Measurements from ENCODE around the gene NKX1-2.

Gene NKX1-2

GRCh38 chr10:124486635-124487034 lies 36.8 kb upstream of the NKX1-2 start:
- Histone ChIP-seq H3K36me3 (ENCODE audit: insufficient read depth, low read length) (no peaks in the 10 kb centered on the region), H3K9ac (ENCODE audit: low read depth, low read length) (no peak overlapping the region), H3K9me3 (replicated peaks; ENCODE audit: low read length) (no peaks in the 10 kb centered on the region), H3K4me2 (ENCODE audit: low read length) (no peak overlapping the region), H3K4me3 (ENCODE audit: low read length) (no peak overlapping the region), H3K4me1 (ENCODE audit: control insufficient read depth, insufficient read depth, low read length) (no peaks in the 10 kb centered on the region), H3K27me3 (ENCODE audit: control insufficient read depth, insufficient read depth, low read length) (no peaks in the 10 kb centered on the region)

GRCh38 chr10:124484661-124485060 lies 34.8 kb upstream of the NKX1-2 start:
- Histone ChIP-seq H3K9me3 (replicated peaks; ENCODE audit: low read length) (no peaks in the 10 kb centered on the region), H3K9ac (ENCODE audit: low read depth, low read length) (no peak overlapping the region), H3K4me1 (ENCODE audit: control insufficient read depth, insufficient read depth, low read length) (no peaks in the 10 kb centered on the region), H3K36me3 (ENCODE audit: insufficient read depth, low read length) (no peaks in the 10 kb centered on the region), H3K4me2 (ENCODE audit: low read length) (no peak overlapping the region), H3K4me3 (ENCODE audit: low read length) (no peak overlapping the region), H3K27me3 (ENCODE audit: control insufficient read depth, insufficient read depth, low read length) (no peaks in the 10 kb centered on the region)

- H3K9ac ChIP-seq (ENCODE audit: low read depth, low read length): no peak overlapping the region
- H3K9me3 ChIP-seq (replicated peaks; ENCODE audit: low read length): no peaks in the 10 kb centered on the region
- no peaks in the 10 kb centered on the region for H3K4me1 ChIP-seq (ENCODE audit: control insufficient read depth, insufficient read depth, low read length)
Observed at GRCh38 chr10:124484031-124484430, 34.2 kb upstream of the NKX1-2 start.

DNA sequence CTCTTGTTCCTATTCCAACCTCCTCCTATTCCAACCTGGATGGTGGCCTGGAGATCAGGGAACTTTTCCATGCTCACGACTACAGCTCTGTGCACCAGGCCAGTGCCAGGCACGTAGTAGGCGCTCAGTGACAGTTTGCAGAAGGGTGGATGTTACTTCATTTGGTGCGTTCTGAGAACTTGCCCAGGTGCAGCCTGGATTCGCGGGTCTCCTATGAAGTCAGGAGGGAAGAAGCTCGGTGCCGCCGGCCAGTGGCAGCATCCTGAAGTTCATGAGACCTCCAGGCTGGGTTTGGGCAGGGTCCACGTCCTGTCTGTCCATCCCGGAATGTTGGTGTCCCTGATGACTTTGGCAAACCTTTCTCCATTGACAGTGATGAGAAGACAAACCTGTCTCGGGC lies 33.0 kb upstream of the NKX1-2 start:
- Histone ChIP-seq H3K4me3 (ENCODE audit: low read length) (no peak overlapping the region), H3K4me1 (ENCODE audit: control insufficient read depth, insufficient read depth, low read length) (no peaks in the 10 kb centered on the region), H3K9me3 (replicated peaks; ENCODE audit: low read length) (no peaks in the 10 kb centered on the region), H3K9ac (ENCODE audit: low read depth, low read length) (no peak overlapping the region), H3K4me2 (ENCODE audit: low read length) (no peak overlapping the region), H3K27me3 (ENCODE audit: control insufficient read depth, insufficient read depth, low read length) (no peaks in the 10 kb centered on the region), H3K36me3 (ENCODE audit: insufficient read depth, low read length) (no peaks in the 10 kb centered on the region)

More at GRCh38 chr10:124484031-124484430, 34.2 kb upstream of the NKX1-2 start:
- no peaks in the 10 kb centered on the region for H3K36me3 ChIP-seq (ENCODE audit: insufficient read depth, low read length)
- no peaks in the 10 kb centered on the region for H3K27me3 ChIP-seq (ENCODE audit: control insufficient read depth, insufficient read depth, low read length)
- H3K4me2 ChIP-seq (ENCODE audit: low read length): no peak overlapping the region
- no peak overlapping the region for H3K4me3 ChIP-seq (ENCODE audit: low read length)

- Histone ChIP-seq H3K27me3 (ENCODE audit: control insufficient read depth, insufficient read depth, low read length) (no peaks in the 10 kb centered on the region), H3K4me1 (ENCODE audit: control insufficient read depth, insufficient read depth, low read length) (no peaks in the 10 kb centered on the region), H3K36me3 (ENCODE audit: insufficient read depth, low read length) (no peaks in the 10 kb centered on the region), H3K4me2 (ENCODE audit: low read length) (no peak overlapping the region), H3K9me3 (replicated peaks; ENCODE audit: low read length) (no peaks in the 10 kb centered on the region), H3K4me3 (ENCODE audit: low read length) (no peak overlapping the region), H3K9ac (ENCODE audit: low read depth, low read length) (no peak overlapping the region)
Observed at GRCh38 chr10:124482236-124482800, 32.5 kb upstream of the NKX1-2 start.

DNA sequence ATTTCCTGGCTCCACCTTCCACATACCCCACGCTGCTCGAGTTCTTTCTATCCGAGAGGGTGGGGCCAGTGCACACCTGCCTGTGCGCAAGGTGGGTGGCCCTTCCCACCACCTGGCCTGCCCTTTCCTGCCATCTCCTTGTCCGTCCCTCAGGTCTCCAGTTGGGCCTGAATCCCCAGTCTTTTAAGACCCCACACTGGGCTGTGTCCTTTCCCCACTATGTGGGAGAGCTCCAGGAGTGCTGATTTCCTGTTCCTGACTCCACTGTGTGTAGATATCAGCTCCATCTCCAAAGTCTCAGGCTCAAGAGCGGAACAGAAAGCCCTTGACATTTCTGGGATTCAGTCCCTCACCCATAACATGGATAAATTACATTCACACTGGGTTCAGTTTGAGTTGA lies 31.9 kb upstream of the NKX1-2 start:
- Histone ChIP-seq H3K27me3 (ENCODE audit: control insufficient read depth, insufficient read depth, low read length) (no peaks in the 10 kb centered on the region), H3K9me3 (replicated peaks; ENCODE audit: low read length) (no peaks in the 10 kb centered on the region), H3K36me3 (ENCODE audit: insufficient read depth, low read length) (no peaks in the 10 kb centered on the region), H3K4me1 (ENCODE audit: control insufficient read depth, insufficient read depth, low read length) (no peaks in the 10 kb centered on the region), H3K4me2 (ENCODE audit: low read length) (no peak overlapping the region), H3K4me3 (ENCODE audit: low read length) (no peak overlapping the region), H3K9ac (ENCODE audit: low read depth, low read length) (no peak overlapping the region)

- Histone ChIP-seq H3K4me2 (ENCODE audit: low read length) (no peak overlapping the region), H3K36me3 (ENCODE audit: insufficient read depth, low read length) (no peaks in the 10 kb centered on the region), H3K9ac (ENCODE audit: low read depth, low read length) (no peak overlapping the region), H3K4me1 (ENCODE audit: control insufficient read depth, insufficient read depth, low read length) (no peaks in the 10 kb centered on the region), H3K9me3 (replicated peaks; ENCODE audit: low read length) (no peaks in the 10 kb centered on the region), H3K4me3 (ENCODE audit: low read length) (no peak overlapping the region), H3K27me3 (ENCODE audit: control insufficient read depth, insufficient read depth, low read length) (no peaks in the 10 kb centered on the region)
Observed at GRCh38 chr10:124480860-124481259, 31.0 kb upstream of the NKX1-2 start.

GRCh38 chr10:124478515-124478914 lies 28.7 kb upstream of the NKX1-2 start:
- no peak overlapping the region for H3K9ac ChIP-seq (ENCODE audit: low read depth, low read length)
- H3K9me3 ChIP-seq (replicated peaks; ENCODE audit: low read length): no peaks in the 10 kb centered on the region
- H3K36me3 ChIP-seq (ENCODE audit: insufficient read depth, low read length): no peaks in the 10 kb centered on the region
- H3K4me2 ChIP-seq (ENCODE audit: low read length): no peak overlapping the region
- no peaks in the 10 kb centered on the region for H3K4me1 ChIP-seq (ENCODE audit: control insufficient read depth, insufficient read depth, low read length)
- no peak overlapping the region for H3K4me3 ChIP-seq (ENCODE audit: low read length)
- H3K27me3 ChIP-seq (ENCODE audit: control insufficient read depth, insufficient read depth, low read length): no peaks in the 10 kb centered on the region

DNA sequence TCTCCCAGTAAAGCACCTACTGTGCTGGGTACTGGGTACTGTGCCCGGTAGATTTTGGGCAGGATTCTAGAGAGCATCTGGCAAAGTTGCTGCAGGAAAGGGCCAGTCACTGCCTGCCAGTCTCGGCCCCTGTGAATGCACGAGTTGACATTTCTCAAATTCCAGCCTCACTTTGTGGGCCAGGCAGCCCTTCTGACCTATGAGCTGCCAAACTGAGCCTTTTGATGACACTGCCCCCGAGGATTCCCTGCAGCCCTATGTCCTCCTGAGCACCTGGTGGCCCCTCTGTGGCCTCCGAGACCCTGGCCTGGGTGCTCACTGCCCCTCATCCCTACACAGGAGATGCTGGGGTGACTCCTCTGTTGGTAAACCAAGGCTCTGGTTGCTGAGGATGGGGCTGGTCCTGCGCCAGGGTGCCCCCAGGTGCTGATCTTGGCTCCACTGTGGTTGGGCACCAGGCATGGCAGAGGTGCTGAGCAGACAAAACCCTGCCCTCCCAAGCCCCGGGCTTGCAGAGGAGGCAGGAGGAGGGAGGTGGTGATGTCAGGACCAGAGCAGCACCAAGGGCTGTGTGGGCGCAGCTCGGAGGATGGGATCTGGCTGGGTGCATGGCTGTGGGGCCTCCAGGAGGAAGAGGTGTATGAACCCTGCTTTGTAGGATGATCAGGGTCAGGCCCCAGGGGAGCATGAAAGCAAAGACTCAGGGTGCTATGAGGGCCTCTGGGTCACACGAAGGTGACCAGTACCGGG lies 28.0 kb upstream of the NKX1-2 start:
- Histone ChIP-seq H3K4me2 (ENCODE audit: low read length) (no peak overlapping the region), H3K9me3 (replicated peaks; ENCODE audit: low read length) (no peaks in the 10 kb centered on the region), H3K9ac (ENCODE audit: low read depth, low read length) (no peak overlapping the region), H3K27me3 (ENCODE audit: control insufficient read depth, insufficient read depth, low read length) (no peaks in the 10 kb centered on the region), H3K4me1 (ENCODE audit: control insufficient read depth, insufficient read depth, low read length) (no peaks in the 10 kb centered on the region), H3K4me3 (ENCODE audit: low read length) (no peak overlapping the region), H3K36me3 (ENCODE audit: insufficient read depth, low read length) (no peaks in the 10 kb centered on the region)

DNA sequence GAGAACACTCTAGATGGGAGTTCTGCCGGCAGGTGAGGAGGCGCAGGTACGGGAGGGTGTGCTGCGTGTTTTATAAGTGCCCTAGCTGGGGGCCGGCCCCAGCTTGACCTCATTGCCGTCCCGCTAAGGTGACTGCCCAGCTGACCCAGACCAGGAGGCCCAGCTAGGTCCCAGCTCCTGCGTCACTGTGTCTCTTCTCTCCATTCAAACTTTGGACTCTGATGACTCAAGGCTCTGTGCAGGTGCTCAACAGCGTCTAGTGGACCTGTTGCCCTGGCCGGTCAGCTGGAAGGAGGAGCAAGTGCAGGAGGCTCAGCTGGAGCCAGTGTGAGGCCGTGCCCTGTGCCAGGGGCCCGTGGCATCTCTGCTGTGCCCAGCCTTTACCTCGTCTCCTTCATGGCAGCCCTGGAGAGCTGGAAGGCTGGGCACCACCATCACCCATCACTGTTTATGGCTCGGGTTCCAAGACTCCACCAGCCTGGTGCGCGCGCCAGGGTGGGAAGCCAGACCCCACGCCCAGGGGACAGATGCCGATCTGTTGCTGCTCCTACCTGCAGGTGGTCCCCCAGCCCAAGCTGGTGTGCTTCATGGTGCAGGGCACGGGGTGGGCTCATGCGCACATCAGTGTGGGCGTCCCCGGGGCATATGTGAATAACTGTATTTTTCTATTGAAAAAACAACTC lies 26.3 kb upstream of the NKX1-2 start:
- no peak overlapping the region for H3K4me3 ChIP-seq (ENCODE audit: low read length)
- no peaks in the 10 kb centered on the region for H3K36me3 ChIP-seq (ENCODE audit: insufficient read depth, low read length)
- H3K9ac ChIP-seq (ENCODE audit: low read depth, low read length): no peak overlapping the region
- no peaks in the 10 kb centered on the region for H3K4me1 ChIP-seq (ENCODE audit: control insufficient read depth, insufficient read depth, low read length)
- H3K4me2 ChIP-seq (ENCODE audit: low read length): no peak overlapping the region
- no peaks in the 10 kb centered on the region for H3K27me3 ChIP-seq (ENCODE audit: control insufficient read depth, insufficient read depth, low read length)
- H3K9me3 ChIP-seq (replicated peaks; ENCODE audit: low read length): no peaks in the 10 kb centered on the region

DNA sequence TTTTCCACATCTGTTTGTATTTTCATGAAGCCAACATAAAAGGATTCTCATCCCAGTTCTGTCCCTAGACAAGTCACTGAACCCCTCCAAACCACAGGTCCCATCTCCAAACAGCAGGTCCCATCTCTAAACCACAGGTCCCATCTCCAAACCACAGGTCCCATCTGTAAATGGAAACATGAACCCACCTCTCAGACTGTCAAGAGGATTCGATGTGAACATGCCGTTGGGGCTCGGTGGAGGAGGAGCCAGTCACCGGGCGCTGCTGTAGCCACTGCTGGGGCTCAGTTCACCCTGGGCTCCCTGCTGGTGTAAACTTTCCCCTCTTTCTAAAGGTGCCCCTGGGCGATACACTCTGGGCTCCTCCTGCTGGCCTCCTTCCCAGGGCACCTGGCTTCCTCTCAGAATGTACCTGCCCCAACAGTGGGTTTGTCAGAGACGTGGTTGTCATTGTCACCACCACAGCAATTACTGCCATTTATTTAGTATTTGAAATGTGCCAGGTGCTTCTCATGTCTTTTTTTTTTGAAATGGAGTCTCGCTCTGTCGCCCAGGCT lies 24.8 kb upstream of the NKX1-2 start:
- Histone ChIP-seq H3K9me3 (replicated peaks; ENCODE audit: low read length) (no peaks in the 10 kb centered on the region), H3K36me3 (ENCODE audit: insufficient read depth, low read length) (no peaks in the 10 kb centered on the region), H3K27me3 (ENCODE audit: control insufficient read depth, insufficient read depth, low read length) (no peaks in the 10 kb centered on the region), H3K4me3 (ENCODE audit: low read length) (no peak overlapping the region), H3K9ac (ENCODE audit: low read depth, low read length) (no peak overlapping the region), H3K4me2 (ENCODE audit: low read length) (no peak overlapping the region), H3K4me1 (ENCODE audit: control insufficient read depth, insufficient read depth, low read length) (no peaks in the 10 kb centered on the region)

Measured in skeletal muscle satellite cell (primary cell).